ENCODE data around the gene TTC28. TPM values are rescaled to one million over a fixed set of nuclear protein-coding genes. Genes with fewer than 3 reads are reported as not detected.

TTC28 gene
- total RNA-seq, 1 experiment from 2014 or later = 11.2 TPM

DNA sequence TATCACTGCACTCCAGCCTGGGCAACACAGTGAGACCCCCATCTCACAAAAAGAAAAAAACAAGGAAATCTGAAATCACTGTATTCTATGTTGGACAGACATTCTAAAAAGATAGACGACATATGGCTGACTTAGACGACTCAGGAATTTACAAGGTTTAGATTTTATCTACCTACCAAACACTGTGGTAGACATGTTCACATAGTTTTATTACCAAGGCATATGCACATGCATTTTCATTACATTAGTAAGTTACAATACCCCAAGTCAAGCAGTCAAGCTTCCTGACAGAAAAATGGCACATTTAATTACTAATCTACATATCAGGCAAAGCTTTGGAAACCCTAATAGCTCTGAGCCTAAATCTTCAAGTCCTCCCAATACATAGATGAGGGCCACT lies 262.2 kb downstream of the TTC28 start:
- no peak overlapping the region for H2AFZ ChIP-seq (ENCODE audit: low read length)
- no peak overlapping the region for H3K9ac ChIP-seq (ENCODE audit: low read length)
- no peak overlapping the region for H3K4me2 ChIP-seq (ENCODE audit: low read depth, low read length, poor library complexity, severe bottlenecking)
- no peak overlapping the region for H3K27ac ChIP-seq (ENCODE audit: low read length)
- H3K27me3 ChIP-seq (ENCODE audit: low read length) = no peaks in the 10 kb centered on the region
- H4K20me1 ChIP-seq (ENCODE audit: insufficient read depth, low read depth, low read length) = peaks cover 10% of the 10 kb centered on the region
- no peaks in the 10 kb centered on the region for H3K9me2 ChIP-seq (replicated peaks; ENCODE audit: insufficient read depth, low read length)
- H3K36me3 ChIP-seq (ENCODE audit: insufficient read depth, low read length) = no peaks in the 10 kb centered on the region
- no peak for DNase-seq
- no peaks in the 10 kb centered on the region for H3K4me1 ChIP-seq (ENCODE audit: low read length)
- H3K4me3 ChIP-seq (ENCODE audit: low read length) = no peak overlapping the region
- H3K9me3 ChIP-seq (ENCODE audit: low read length) = no peaks in the 10 kb centered on the region
- H3K79me2 ChIP-seq (ENCODE audit: low read length) = no peaks in the 10 kb centered on the region

DNA sequence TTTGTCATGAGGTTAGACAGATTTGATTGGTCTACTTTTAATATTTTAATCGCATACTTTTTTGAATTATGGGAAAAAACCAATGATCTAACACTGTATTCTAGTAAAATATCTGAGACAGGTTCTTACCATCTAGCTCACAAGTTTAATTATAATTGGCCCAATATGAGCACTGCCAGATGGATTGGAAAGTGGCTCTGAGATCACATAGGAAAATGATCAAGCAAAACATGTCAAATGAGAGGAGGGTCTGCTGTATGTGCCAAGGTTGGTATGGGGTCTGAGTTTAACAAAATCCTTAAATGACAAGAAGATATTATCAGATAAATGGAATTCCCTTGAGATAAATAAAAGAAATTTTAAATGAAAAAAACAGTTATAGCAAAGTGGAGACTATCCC lies 264.7 kb downstream of the TTC28 start:
- Histone ChIP-seq H3K36me3 (ENCODE audit: insufficient read depth, low read length) (no peaks in the 10 kb centered on the region), H3K9me2 (replicated peaks; ENCODE audit: insufficient read depth, low read length) (no peaks in the 10 kb centered on the region), H2AFZ (ENCODE audit: low read length) (no peak overlapping the region), H3K79me2 (ENCODE audit: low read length) (no peaks in the 10 kb centered on the region), H3K27ac (ENCODE audit: low read length) (no peak overlapping the region), H3K4me1 (ENCODE audit: low read length) (no peaks in the 10 kb centered on the region), H3K9me3 (ENCODE audit: low read length) (no peaks in the 10 kb centered on the region), H3K9ac (ENCODE audit: low read length) (no peak overlapping the region), H4K20me1 (ENCODE audit: insufficient read depth, low read depth, low read length) (peaks cover 16% of the 10 kb centered on the region), H3K27me3 (ENCODE audit: low read length) (no peaks in the 10 kb centered on the region), H3K4me2 (ENCODE audit: low read depth, low read length, poor library complexity, severe bottlenecking) (no peak overlapping the region), H3K4me3 (ENCODE audit: low read length) (no peak overlapping the region)
- no peak for DNase-seq

DNA sequence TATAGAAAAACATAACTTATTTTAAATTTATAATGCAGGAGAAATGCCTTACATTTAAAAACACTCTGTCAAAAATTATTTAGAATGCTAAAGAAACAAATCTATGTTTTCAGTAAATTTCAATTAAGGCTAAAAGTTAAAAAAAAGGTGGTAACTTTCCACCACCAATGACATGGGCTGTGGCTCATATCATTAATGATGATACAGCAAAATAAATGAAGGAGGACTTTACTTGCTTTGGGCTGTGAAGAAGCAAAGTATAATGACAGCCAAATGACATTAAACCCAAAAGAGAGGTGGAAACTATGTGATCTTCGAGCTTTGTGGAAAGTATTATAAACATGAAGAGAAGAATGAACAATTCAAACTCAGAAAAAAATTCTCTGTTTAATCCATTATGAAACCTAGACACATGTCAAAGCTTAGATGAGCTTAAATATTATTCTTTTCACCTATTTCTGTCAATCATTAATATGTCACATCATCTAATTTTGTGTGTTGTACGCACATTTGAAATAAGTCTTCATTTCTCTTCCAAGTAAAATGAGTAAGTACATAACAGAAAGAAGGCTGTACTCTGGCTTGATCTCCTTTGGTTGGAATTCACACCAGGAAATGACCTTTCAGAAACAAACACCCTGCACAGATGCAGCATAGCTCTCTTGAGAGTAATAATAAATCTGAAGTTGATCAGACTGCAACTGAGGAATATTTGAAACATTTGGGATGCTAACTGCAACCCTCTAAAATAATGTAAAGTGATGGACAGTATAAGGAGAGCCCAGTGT lies 265.8 kb downstream of the TTC28 start:
- Histone ChIP-seq H3K27ac (ENCODE audit: low read length) (no peak overlapping the region), H3K36me3 (ENCODE audit: insufficient read depth, low read length) (no peaks in the 10 kb centered on the region), H3K9me3 (ENCODE audit: low read length) (no peaks in the 10 kb centered on the region), H3K79me2 (ENCODE audit: low read length) (no peaks in the 10 kb centered on the region), H3K4me3 (ENCODE audit: low read length) (no peak overlapping the region), H3K9me2 (replicated peaks; ENCODE audit: insufficient read depth, low read length) (no peaks in the 10 kb centered on the region), H3K27me3 (ENCODE audit: low read length) (no peaks in the 10 kb centered on the region), H2AFZ (ENCODE audit: low read length) (no peak overlapping the region), H3K9ac (ENCODE audit: low read length) (no peak overlapping the region), H4K20me1 (ENCODE audit: insufficient read depth, low read depth, low read length) (peaks cover 19% of the 10 kb centered on the region), H3K4me1 (ENCODE audit: low read length) (no peaks in the 10 kb centered on the region), H3K4me2 (ENCODE audit: low read depth, low read length, poor library complexity, severe bottlenecking) (no peak overlapping the region)
- no peak for DNase-seq

DNA sequence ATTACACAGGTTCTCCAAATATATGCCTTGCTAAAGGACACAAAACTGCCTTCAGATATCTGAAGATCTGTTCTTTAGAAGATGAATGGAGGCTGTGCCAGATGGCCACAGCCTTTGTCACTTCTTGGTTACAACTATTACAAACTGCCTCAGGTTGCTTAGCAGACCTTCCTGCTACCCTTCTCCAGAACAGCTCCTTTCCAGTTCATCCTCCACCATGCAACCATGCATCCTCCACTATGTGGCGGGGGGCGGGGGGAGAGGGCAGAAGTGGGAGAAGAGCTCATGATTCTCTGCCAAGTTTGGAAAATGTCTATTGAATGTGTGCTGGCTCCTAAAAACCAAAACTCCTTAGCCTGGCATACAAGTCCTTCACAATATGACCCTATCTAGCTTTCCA lies 267.5 kb downstream of the TTC28 start:
- Histone ChIP-seq H3K4me1 (ENCODE audit: low read length) (no peaks in the 10 kb centered on the region), H3K9ac (ENCODE audit: low read length) (no peak overlapping the region), H2AFZ (ENCODE audit: low read length) (no peak overlapping the region), H3K79me2 (ENCODE audit: low read length) (no peaks in the 10 kb centered on the region), H4K20me1 (ENCODE audit: insufficient read depth, low read depth, low read length) (peaks cover 12% of the 10 kb centered on the region; the same call in 1 of the 2 replicates), H3K36me3 (ENCODE audit: insufficient read depth, low read length) (no peaks in the 10 kb centered on the region), H3K27me3 (ENCODE audit: low read length) (no peaks in the 10 kb centered on the region), H3K9me3 (ENCODE audit: low read length) (no peaks in the 10 kb centered on the region), H3K27ac (ENCODE audit: low read length) (no peak overlapping the region), H3K4me3 (ENCODE audit: low read length) (no peak overlapping the region), H3K9me2 (replicated peaks; ENCODE audit: insufficient read depth, low read length) (no peaks in the 10 kb centered on the region), H3K4me2 (ENCODE audit: low read depth, low read length, poor library complexity, severe bottlenecking) (no peak overlapping the region)
- no peak for DNase-seq

- H3K4me3 ChIP-seq (ENCODE audit: low read length) = no peak overlapping the region
- no peaks in the 10 kb centered on the region for H3K9me3 ChIP-seq (ENCODE audit: low read length)
- no peaks in the 10 kb centered on the region for H3K4me1 ChIP-seq (ENCODE audit: low read length)
- H3K9me2 ChIP-seq (replicated peaks; ENCODE audit: insufficient read depth, low read length) = no peaks in the 10 kb centered on the region
- peaks cover 15% of the 10 kb centered on the region for H4K20me1 ChIP-seq (ENCODE audit: insufficient read depth, low read depth, low read length)
- no peak overlapping the region for H3K27ac ChIP-seq (ENCODE audit: low read length)
- DNase-seq = no peak
- no peaks in the 10 kb centered on the region for H3K79me2 ChIP-seq (ENCODE audit: low read length)
- no peaks in the 10 kb centered on the region for H3K36me3 ChIP-seq (ENCODE audit: insufficient read depth, low read length)
- H3K27me3 ChIP-seq (ENCODE audit: low read length) = no peaks in the 10 kb centered on the region
- no peak overlapping the region for H3K4me2 ChIP-seq (ENCODE audit: low read depth, low read length, poor library complexity, severe bottlenecking)
- H2AFZ ChIP-seq (ENCODE audit: low read length) = no peak overlapping the region
- no peak overlapping the region for H3K9ac ChIP-seq (ENCODE audit: low read length)
Observed at GRCh38 chr22:28411125-28411524, 268.5 kb downstream of the TTC28 start.

DNA sequence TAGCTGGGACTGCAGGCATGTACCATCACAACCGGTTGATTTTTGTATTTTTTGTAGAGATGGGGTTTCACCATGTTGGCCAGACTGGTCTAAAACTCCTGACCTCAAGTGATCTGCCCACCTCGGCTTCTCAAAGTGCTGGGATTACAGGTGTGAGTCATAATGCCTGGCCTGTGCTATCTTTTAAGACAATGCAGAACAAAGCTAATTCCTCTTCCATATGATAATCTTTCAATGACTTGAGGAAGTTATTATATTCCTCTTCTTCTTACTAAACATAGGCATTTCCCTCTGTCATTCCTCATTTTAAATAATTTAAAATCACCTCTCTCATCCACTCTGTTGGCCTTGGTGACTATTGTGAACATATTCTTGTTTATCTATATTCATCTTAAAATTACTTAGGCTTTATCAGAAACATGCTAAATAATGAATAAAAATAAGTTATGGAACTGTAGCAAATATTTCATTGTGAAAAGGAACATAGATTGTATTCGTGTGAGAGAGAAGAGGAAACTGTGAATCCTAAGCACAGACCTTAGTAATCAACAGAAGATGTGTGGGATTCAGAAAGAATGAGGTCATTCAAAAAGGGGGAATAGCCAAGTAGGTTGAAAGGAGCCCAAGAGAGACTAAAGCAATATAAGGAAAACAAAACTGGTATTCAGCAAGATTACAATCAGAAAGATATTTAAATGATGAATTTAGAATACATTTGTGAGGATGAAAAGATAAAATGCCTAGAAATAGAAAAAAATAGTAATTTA lies 269.4 kb downstream of the TTC28 start:
- no peak overlapping the region for H3K9ac ChIP-seq (ENCODE audit: low read length)
- H4K20me1 ChIP-seq (ENCODE audit: insufficient read depth, low read depth, low read length) = peaks cover 15% of the 10 kb centered on the region
- no peak for DNase-seq
- H3K79me2 ChIP-seq (ENCODE audit: low read length) = no peaks in the 10 kb centered on the region
- no peak overlapping the region for H3K4me3 ChIP-seq (ENCODE audit: low read length)
- H3K27me3 ChIP-seq (ENCODE audit: low read length) = no peaks in the 10 kb centered on the region
- no peak overlapping the region for H2AFZ ChIP-seq (ENCODE audit: low read length)
- no peaks in the 10 kb centered on the region for H3K9me3 ChIP-seq (ENCODE audit: low read length)
- H3K4me1 ChIP-seq (ENCODE audit: low read length) = no peaks in the 10 kb centered on the region
- no peaks in the 10 kb centered on the region for H3K36me3 ChIP-seq (ENCODE audit: insufficient read depth, low read length)
- H3K4me2 ChIP-seq (ENCODE audit: low read depth, low read length, poor library complexity, severe bottlenecking) = no peak overlapping the region
- H3K9me2 ChIP-seq (replicated peaks; ENCODE audit: insufficient read depth, low read length) = no peaks in the 10 kb centered on the region
- H3K27ac ChIP-seq (ENCODE audit: low read length) = no peak overlapping the region

- Histone ChIP-seq H3K27me3 (ENCODE audit: low read length) (no peaks in the 10 kb centered on the region), H3K4me1 (ENCODE audit: low read length) (no peaks in the 10 kb centered on the region), H3K4me2 (ENCODE audit: low read depth, low read length, poor library complexity, severe bottlenecking) (no peak overlapping the region), H3K27ac (ENCODE audit: low read length) (no peak overlapping the region), H2AFZ (ENCODE audit: low read length) (no peak overlapping the region), H3K9me3 (ENCODE audit: low read length) (no peaks in the 10 kb centered on the region), H3K36me3 (ENCODE audit: insufficient read depth, low read length) (no peaks in the 10 kb centered on the region), H3K79me2 (ENCODE audit: low read length) (no peaks in the 10 kb centered on the region), H3K9me2 (replicated peaks; ENCODE audit: insufficient read depth, low read length) (no peaks in the 10 kb centered on the region), H4K20me1 (ENCODE audit: insufficient read depth, low read depth, low read length) (peaks cover 15% of the 10 kb centered on the region), H3K4me3 (ENCODE audit: low read length) (no peak overlapping the region), H3K9ac (ENCODE audit: low read length) (no peak overlapping the region)
- no peak for DNase-seq
Observed at GRCh38 chr22:28408709-28409108, 270.9 kb downstream of the TTC28 start.

GRCh38 chr22:28407645-28408044 lies 272.0 kb downstream of the TTC28 start:
- Histone ChIP-seq H3K4me2 (ENCODE audit: low read depth, low read length, poor library complexity, severe bottlenecking) (no peak overlapping the region), H3K9ac (ENCODE audit: low read length) (no peak overlapping the region), H2AFZ (ENCODE audit: low read length) (no peak overlapping the region), H3K27ac (ENCODE audit: low read length) (no peak overlapping the region), H3K4me1 (ENCODE audit: low read length) (no peaks in the 10 kb centered on the region), H3K9me3 (ENCODE audit: low read length) (no peaks in the 10 kb centered on the region), H3K79me2 (ENCODE audit: low read length) (no peaks in the 10 kb centered on the region), H4K20me1 (ENCODE audit: insufficient read depth, low read depth, low read length) (peaks cover 20% of the 10 kb centered on the region), H3K9me2 (replicated peaks; ENCODE audit: insufficient read depth, low read length) (no peaks in the 10 kb centered on the region), H3K27me3 (ENCODE audit: low read length) (no peaks in the 10 kb centered on the region), H3K36me3 (ENCODE audit: insufficient read depth, low read length) (no peaks in the 10 kb centered on the region), H3K4me3 (ENCODE audit: low read length) (no peak overlapping the region)
- no peak for DNase-seq
